ENCODE results near the gene ATP6AP2. TPM values are rescaled to one million over a fixed set of nuclear protein-coding genes. Genes with fewer than 3 reads are reported as not detected.

The ATP6AP2 gene
- 142 and 204 TPM in 2 replicates for total RNA-seq

GRCh38 chrX:40580537-40581335 lies at the start of gene ATP6AP2:
Gene ATP6AP2 (plus strand): TSS chrX:40580970. CDS start chrX:40581066, 96 bp downstream.

GRCh38 chrX:40623139-40623536 lies 42.4 kb downstream of the ATP6AP2 start, which contains the start of gene MPC1L:
Gene MPC1L (plus strand): TSS chrX:40623428. CDS start chrX:40623566, 138 bp downstream.

GRCh38 chrX:40647307-40648197 lies 66.8 kb downstream of the ATP6AP2 start, which contains the start of gene CXorf38:
Gene CXorf38 (minus strand): TSS chrX:40647561. CDS start chrX:40647520, 41 bp downstream.

Other genes with a start within 250 kb of the ATP6AP2 start
- gene MPC1L, start 42.5 kb downstream of the ATP6AP2 start, total RNA-seq: not detected in 2 replicates
- 4.4 and 7.3 TPM in 2 replicates for gene CXorf38, start 66.6 kb downstream of the ATP6AP2 start, total RNA-seq
- 6.4 and 11.8 TPM in 2 replicates for gene MED14, start 154.6 kb downstream of the ATP6AP2 start, total RNA-seq

All from bronchial smooth muscle cell (primary cell).